IMR-90 (cell line): ENCODE results near the gene BUB1B. TPM values are rescaled to one million over a fixed set of nuclear protein-coding genes. Genes with fewer than 3 reads are reported as not detected.
A peak's percentile ranks its signal among the peaks of the same experiment; 100 is the strongest.

Experiments used
- ATAC-seq: fragments of 200-7000 bp; cut with Tn5 transposase; 2 replicates; pipeline ENCODE4 v1.9.1; 2020; ENCODE audit warnings: low read depth, mild to moderate bottlenecking, moderate library complexity
- BruUV-seq: library from RNA; stranded (reverse); fragments of 400-500 nt; replicated peaks from 2 replicates; lab custom pipeline; 2021; lab: Mats Ljungman, UMichigan
- CTCF ChIA-PET: fragments of 300-600 bp; formaldehyde crosslinking; extraction: SDS; loops from one replicate; lab custom pipeline; 2021; ENCODE audit warnings: antibody characterized with exemption; lab: Yijun Ruan, JAX
- POLR2A ChIA-PET: fragments of 300-600 bp; sonication (Branson Sonifier 250); formaldehyde crosslinking; loops from one replicate; lab custom pipeline; 2022; ENCODE audit warnings: antibody characterized with exemption; ENCODE audit not compliant: unreplicated experiment; lab: Charles Lee
- DNase-seq: peaks from one replicate; pipeline ENCODE4 v3.0.0; 2013
- H2AFZ ChIP-seq: replicated peaks from 2 replicates; pipeline ENCODE3; 2013; ENCODE audit warnings: low read length, mild to moderate bottlenecking; ENCODE audit not compliant: poor library complexity
- H2AK5ac ChIP-seq: 2 replicates; pipeline ENCODE4 v1.6.1; 2013; ENCODE audit warnings: low read depth, low read length, inconsistent platforms
- H2AK9ac ChIP-seq: replicated peaks from 2 replicates; pipeline ENCODE3; 2013; ENCODE audit warnings: mild to moderate bottlenecking, low read depth, low read length, moderate library complexity; ENCODE audit not compliant: poor library complexity
- H2BK120ac ChIP-seq: 2 replicates; pipeline ENCODE4 v1.6.1; 2013; ENCODE audit warnings: low read depth, low read length, inconsistent platforms
- H2BK15ac ChIP-seq: 3 replicates; pipeline ENCODE4 v1.6.1; 2013; ENCODE audit warnings: low read depth, low read length, inconsistent platforms
- H2BK20ac ChIP-seq: 2 replicates; pipeline ENCODE4 v1.6.1; 2013; ENCODE audit warnings: low read depth, mild to moderate bottlenecking, inconsistent platforms, low read length, moderate library complexity
- H2BK5ac ChIP-seq: 2 replicates; pipeline ENCODE4 v1.6.1; 2013; ENCODE audit warnings: mild to moderate bottlenecking, low read depth, low read length, inconsistent platforms; ENCODE audit not compliant: poor library complexity, severe bottlenecking
- H3K14ac ChIP-seq: replicated peaks from 2 replicates; pipeline ENCODE4 v1.6.1; 2013; ENCODE audit warnings: low read depth, low read length, inconsistent platforms
- H3K18ac ChIP-seq: 2 replicates; pipeline ENCODE4 v1.6.1; 2013; ENCODE audit warnings: low read depth, low read length, control low read depth
- H3K23ac ChIP-seq: 2 replicates; pipeline ENCODE4 v1.6.1; 2013; ENCODE audit warnings: low read depth, low read length, inconsistent platforms
- H3K27ac ChIP-seq: 2 replicates; pipeline ENCODE4 v1.5.1; 2013; ENCODE audit warnings: mild to moderate bottlenecking, control low read depth, low read length; ENCODE audit not compliant: insufficient read depth
- H3K27me3 ChIP-seq: 2 replicates; pipeline ENCODE4 v1.6.1; 2013; ENCODE audit warnings: low read length; ENCODE audit not compliant: control insufficient read depth, insufficient read depth
- H3K36me3 ChIP-seq: 2 replicates; pipeline ENCODE4 v1.6.1; 2013; ENCODE audit warnings: low read length, mixed read lengths; ENCODE audit not compliant: control insufficient read depth, insufficient read depth
- H3K4ac ChIP-seq: 2 replicates; pipeline ENCODE4 v1.6.1; 2013; ENCODE audit warnings: low read depth, low read length, inconsistent platforms
- H3K4me1 ChIP-seq: 2 replicates; pipeline ENCODE4 v1.6.1; 2013; ENCODE audit warnings: low read length, mixed read lengths; ENCODE audit not compliant: control insufficient read depth, insufficient read depth
- H3K4me2 ChIP-seq: 2 replicates; pipeline ENCODE4 v1.6.1; 2013; ENCODE audit warnings: low read depth, mild to moderate bottlenecking, control low read depth, low read length, moderate library complexity
- H3K4me3 ChIP-seq: 2 replicates; pipeline ENCODE4 v1.5.1; 2013; ENCODE audit warnings: low read depth, mild to moderate bottlenecking, control low read depth, low read length, moderate library complexity; ENCODE audit not compliant: insufficient read depth
- H3K56ac ChIP-seq: 2 replicates; pipeline ENCODE4 v1.6.1; 2013; ENCODE audit warnings: low read length, inconsistent platforms; ENCODE audit not compliant: insufficient read depth; ENCODE audit errors: extremely low read depth
- H3K79me1 ChIP-seq, 2 experiments: 2 replicates each; pipeline ENCODE4 v1.6.1; 2013; ENCODE audit warnings: low read length in 2 of 2, inconsistent platforms in 1 of 2, low read depth in 1 of 2
- H3K9ac ChIP-seq: 2 replicates; pipeline ENCODE4 v1.6.1; 2013; ENCODE audit warnings: low read depth, low read length, control low read depth
- H3K9me1 ChIP-seq: 2 replicates; pipeline ENCODE4 v1.6.1; 2013; ENCODE audit warnings: low read length, inconsistent platforms; ENCODE audit not compliant: insufficient read depth
- H3K9me3 ChIP-seq: 2 replicates; pipeline ENCODE4 v1.6.1; 2013; ENCODE audit warnings: low read length; ENCODE audit not compliant: control insufficient read depth, insufficient read depth
- H4K20me1 ChIP-seq: 2 replicates; pipeline ENCODE4 v1.6.1; 2013; ENCODE audit warnings: low read length, inconsistent platforms; ENCODE audit not compliant: insufficient read depth
- H4K5ac ChIP-seq: 2 replicates; pipeline ENCODE4 v1.6.1; 2013; ENCODE audit warnings: mild to moderate bottlenecking, low read depth, low read length, control low read depth
- H4K8ac ChIP-seq, 2 experiments: 2 replicates each; pipeline ENCODE4 v1.6.1; 2013; ENCODE audit warnings: low read depth in 2 of 2, low read length in 2 of 2, control low read depth in 1 of 2, inconsistent platforms in 1 of 2
- H4K91ac ChIP-seq: 2 replicates; pipeline ENCODE4 v1.6.1; 2013; ENCODE audit warnings: low read depth, low read length, inconsistent platforms; ENCODE audit not compliant: insufficient read depth
- CHD1 ChIP-seq: IDR thresholded peaks from 2 replicates; pipeline ENCODE4 v1.6.1; 2012; ENCODE audit warnings: low read depth, low read length, improper control_type of control experiment
- MAZ ChIP-seq: IDR thresholded peaks from 2 replicates; pipeline ENCODE4 v1.6.1; 2012; ENCODE audit warnings: low read depth, mild to moderate bottlenecking, low read length, improper control_type of control experiment, moderate library complexity, borderline replicate concordance
- MXI1 ChIP-seq: IDR thresholded peaks from 2 replicates; pipeline ENCODE4 v1.6.1; 2012; ENCODE audit warnings: low read depth, mild to moderate bottlenecking, low read length, moderate library complexity, borderline replicate concordance
- NFE2L2 ChIP-seq: fragments of 150-350 bp; IDR thresholded peaks from 2 replicates; pipeline ENCODE4 v1.6.1; 2016; ENCODE audit warnings: low read depth, mild to moderate bottlenecking, low read length
- POLR2A ChIP-seq: IDR thresholded peaks from 2 replicates; pipeline ENCODE4 v1.6.1; 2012; ENCODE audit warnings: mild to moderate bottlenecking, low read depth, low read length
- SMC3 ChIP-seq: fragments of 150-350 bp; IDR thresholded peaks from 2 replicates; pipeline ENCODE4 v1.6.1; 2016; ENCODE audit warnings: low read depth, mild to moderate bottlenecking, antibody characterized with exemption, low read length, moderate library complexity
- USF2 ChIP-seq: fragments of 150-350 bp; IDR thresholded peaks from 2 replicates; pipeline ENCODE4 v1.6.1; 2017; ENCODE audit warnings: mild to moderate bottlenecking, antibody characterized with exemption, low read length, low read depth
- WGBS, 2 experiments: methylation state at CpG; one replicate each; pipeline versions ENCODE4 v1.1.5 to v1.1.7; 2013; ENCODE audit warnings: missing lambda C conversion rate in 2 of 2; ENCODE audit not compliant: insufficient read length in 1 of 2; ENCODE audit errors: extremely low coverage in 2 of 2; 5-methylcytosine and 5-hydroxymethylcytosine counted together
- dilution Hi-C: fragments of 300-500 bp; cut with HindIII; formaldehyde crosslinking; loops from one replicate; pipeline ENCODE4 v1.14.3; 2018; ENCODE audit warnings: low sequenced_read_pairs; ENCODE audit not compliant: unreplicated experiment
- in situ Hi-C: fragments of 300-500 bp; cut with MboI; formaldehyde crosslinking; loops from 3 replicates; pipeline ENCODE4 v1.14.3; 2019; ENCODE audit warnings: low sequenced_read_pairs, inconsistent platforms, mixed read lengths
- intact Hi-C: fragments of 100-400 bp; cut with micrococcal nuclease; formaldehyde crosslinking; loops from 2 replicates; pipeline ENCODE4 v1.10.0; 2022
- polyA plus RNA-seq, 3 experiments: library from polyadenylated mRNA; depleted of rRNA; stranded (reverse); fragments of >200 nt; gene quantifications; 2 replicates each; pipeline ENCODE4 v1.2.3, GENCODE V29; 2012; ENCODE audit warnings: low replicate concordance in 1 of 3
- total RNA-seq: library from RNA; depleted of rRNA; stranded (reverse); fragments of >200 nt; gene quantifications from 2 replicates; pipeline ENCODE4 v1.2.3, GENCODE V29; 2012

The BUB1B gene
- total and polyA plus RNA-seq, 2 of the 4 experiments (the other 2 are of a cell fraction), result 15.6 to 24.7 TPM

GRCh38 chr15:40267670-40268069, 106.8 kb downstream of the BUB1B start:
- Histone ChIP-seq H2AK5ac (peak overlapping the region; percentile 93; the same call in 1 of the 2 replicates), H4K20me1 (no peaks in the 10 kb centered on the region), H3K4me2 (no peak overlapping the region), H3K9me1 (peaks cover 8% of the 10 kb centered on the region), H3K4me1 (peaks cover 15% of the 10 kb centered on the region), H3K18ac (no peak overlapping the region), H3K56ac (no peak overlapping the region), H3K79me1 (no peaks in the 10 kb centered on the region), H2AK9ac (no peak overlapping the region), H3K23ac (no peak overlapping the region), H3K9ac (no peak overlapping the region), H3K4ac (no peak overlapping the region), H3K4me3 (no peak overlapping the region), H4K91ac (peak overlapping the region; percentile 28; the same call in 1 of the 2 replicates), H2BK120ac (peak overlapping the region; percentile 37; the same call in 1 of the 2 replicates), H3K9me3 (no peaks in the 10 kb centered on the region), H3K27ac (no peak overlapping the region), H2BK20ac (peak overlapping the region; percentile 27; the same call in 1 of the 2 replicates), H4K5ac (no peak overlapping the region; the same call in 1 of the 2 replicates), H3K27me3 (no peaks in the 10 kb centered on the region), H4K8ac (no peak overlapping the region), H2AFZ (peak overlapping the region; percentile 18), H2BK5ac (no peak overlapping the region), H3K36me3 (no peaks in the 10 kb centered on the region), H2BK15ac (peak overlapping the region; percentile 35; the same call in 1 of the 3 replicates), H3K14ac (no peak overlapping the region)
- ChIA-PET CTCF (interaction anchor here (1.6 kb wide), 1 partner anchor 50 kb away, joined by 5 read pairs; no protein-coding TSS in a partner anchor), POLR2A (no interaction called here)
- dilution Hi-C loops, result no loop called here
- 83% methylated on average over 1 of the region's 4 CpGs; no CpG with 5 or more reads in 1 of the 2 experiments for WGBS, 2 experiments
- in situ Hi-C loops, result no loop called here
- TF ChIP-seq USF2 (no peak), CHD1 (no peak), POLR2A (no peak), SMC3 (no peak), MAZ (no peak), NFE2L2 (no peak), MXI1 (no peak)
- no TSS peak for BruUV-seq
- intact Hi-C loops, result no loop called here
- DNase-seq (no peak), ATAC-seq (no peak)
